ENCODE results near the gene ERRFI1.

DNA sequence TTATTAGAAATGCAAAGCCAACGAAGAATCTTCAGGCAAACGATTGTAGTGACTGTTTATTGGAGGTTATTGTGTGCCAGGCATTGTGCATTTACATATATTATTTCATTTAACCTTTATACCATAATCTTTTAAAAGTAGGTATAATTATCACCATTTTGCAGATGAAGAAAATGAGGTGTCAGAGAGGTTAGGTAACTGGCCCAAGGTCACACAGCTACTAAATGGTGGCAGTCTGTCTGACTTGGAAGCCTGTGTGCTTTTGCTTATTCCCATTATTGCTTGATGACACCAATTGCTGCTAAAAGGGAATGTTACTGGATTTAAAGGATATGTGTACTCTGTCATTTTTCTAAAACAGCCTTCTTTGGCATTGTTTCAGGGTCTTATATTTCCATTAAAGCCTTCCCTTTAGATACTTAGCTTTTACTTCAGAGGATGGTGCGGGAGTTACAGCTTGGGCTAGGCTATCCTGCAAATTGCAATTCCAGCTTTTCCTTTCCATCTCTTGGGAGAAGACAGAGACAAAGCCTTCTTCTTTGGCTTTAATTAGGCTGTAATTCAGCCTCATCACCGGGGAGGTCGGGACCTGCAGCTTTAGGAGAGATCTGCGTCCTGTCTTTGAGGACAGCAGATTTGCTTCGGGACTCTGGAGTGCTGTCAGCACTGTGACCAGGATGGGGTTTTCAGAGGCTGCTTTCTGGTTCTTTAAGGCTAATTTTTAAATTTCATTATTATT lies 37.4 kb upstream of the ERRFI1 start:
- no peak for TF ChIP-seq GATA3 (IDR thresholded peaks at IDR 0.05; ENCODE audit: low read depth, low read length)
- TF ChIP-seq GATA2 (IDR thresholded peaks at IDR 0.05; ENCODE audit: low read depth, low read length): no peak

All from SH-SY5Y (cell line).